ENCODE measurements around the gene CGRRF1.
A peak's percentile ranks its signal among the peaks of the same experiment; 100 is the strongest.

The CGRRF1 gene, protein sequence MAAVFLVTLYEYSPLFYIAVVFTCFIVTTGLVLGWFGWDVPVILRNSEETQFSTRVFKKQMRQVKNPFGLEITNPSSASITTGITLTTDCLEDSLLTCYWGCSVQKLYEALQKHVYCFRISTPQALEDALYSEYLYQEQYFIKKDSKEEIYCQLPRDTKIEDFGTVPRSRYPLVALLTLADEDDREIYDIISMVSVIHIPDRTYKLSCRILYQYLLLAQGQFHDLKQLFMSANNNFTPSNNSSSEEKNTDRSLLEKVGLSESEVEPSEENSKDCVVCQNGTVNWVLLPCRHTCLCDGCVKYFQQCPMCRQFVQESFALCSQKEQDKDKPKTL

DNA sequence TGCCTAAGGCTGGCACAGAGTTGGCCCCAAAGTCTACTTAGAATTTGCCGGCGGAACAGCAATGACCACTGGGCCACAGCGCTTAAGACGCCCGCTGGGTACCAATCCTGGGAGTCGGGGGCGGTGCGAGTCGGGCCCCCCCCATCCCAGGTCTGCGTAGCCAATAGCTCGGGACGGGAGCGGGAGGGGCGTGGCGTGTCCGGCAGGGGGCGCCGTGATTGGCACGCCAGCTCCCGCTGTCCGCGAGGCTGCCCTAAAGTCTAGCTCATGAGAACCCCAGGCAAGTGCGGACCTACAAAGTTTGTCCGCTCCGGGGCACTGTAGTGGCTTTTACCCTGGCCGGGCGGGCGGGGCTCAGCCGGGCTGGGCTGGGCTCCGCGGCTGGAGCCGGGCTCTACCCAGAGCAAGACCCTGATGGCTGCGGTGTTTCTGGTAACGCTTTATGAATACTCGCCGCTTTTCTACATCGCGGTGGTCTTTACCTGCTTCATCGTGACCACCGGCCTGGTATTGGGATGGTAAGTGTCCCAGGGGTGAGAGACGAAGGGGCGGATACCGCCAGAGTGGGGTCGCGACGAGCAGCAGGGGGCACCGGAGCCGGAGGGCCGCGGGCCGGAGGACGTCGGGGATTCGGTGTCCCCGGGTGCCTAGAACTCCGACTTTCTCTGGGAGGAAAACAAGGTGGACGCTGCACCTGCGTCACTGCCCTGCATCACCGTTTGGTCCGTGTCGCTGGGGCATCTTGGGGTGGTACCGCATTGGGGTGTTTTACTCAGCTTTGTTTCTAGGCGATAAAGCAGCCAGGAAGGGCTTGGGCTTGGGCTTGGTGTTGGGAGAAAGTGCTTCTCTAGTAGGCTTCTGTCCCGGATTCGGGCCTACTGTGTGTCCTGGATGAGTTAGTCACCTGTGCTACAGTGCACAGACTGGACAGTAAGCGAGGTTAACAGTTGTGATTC is at the start of gene CGRRF1:
Gene CGRRF1 (plus strand): TSS at position 361 of the 956 bp plus-strand sequence. CDS start 54 bp downstream, at position 415.
- intact Hi-C loops (cut with micrococcal nuclease) = loop anchor here (1.0 kb wide), 1 partner anchor 21 kb away; no protein-coding TSS in a partner anchor
- Mint-ChIP-seq H3K9me3 (no peaks in the 10 kb centered on the region), H3K27me3 (no peaks in the 10 kb centered on the region), H3K4me1 (ENCODE audit: low read depth) (peaks cover 29% of the 10 kb centered on the region), H3K27ac (peak within 1 kb of the TSS; percentile 95), H3K4me3 (peak within 1 kb of the TSS; percentile 99), H3K36me3 (ENCODE audit: low read depth) (peaks cover 19% of the 10 kb centered on the region)

DNA sequence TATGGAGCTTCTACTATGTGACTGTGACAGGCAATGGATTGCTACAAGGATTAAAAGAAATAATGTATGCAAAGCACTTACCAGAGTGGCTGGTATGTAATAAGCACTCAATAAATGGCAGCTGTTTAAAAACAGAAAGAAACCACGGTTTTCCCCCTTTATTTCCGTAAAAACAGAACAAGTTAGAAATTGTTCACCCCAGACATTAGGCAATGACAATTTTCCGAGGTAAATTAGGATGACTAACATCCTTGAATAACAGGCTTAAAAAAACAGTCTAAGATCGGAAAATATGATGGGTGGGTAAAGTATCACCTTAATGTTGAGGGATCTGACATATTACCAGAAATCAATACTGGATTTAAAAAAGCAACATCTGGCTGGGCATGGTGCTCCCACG is 47.7 kb upstream of the CGRRF1 start:
- no peak overlapping the region for H3K27ac Mint-ChIP-seq
- H3K27me3 Mint-ChIP-seq = no peaks in the 10 kb centered on the region
- no peak overlapping the region for H3K4me3 Mint-ChIP-seq
- peaks cover 19% of the 10 kb centered on the region for H3K9me3 Mint-ChIP-seq
- peaks cover under 1% of the 10 kb centered on the region for H3K36me3 Mint-ChIP-seq (ENCODE audit: low read depth)
- intact Hi-C loops (cut with micrococcal nuclease) = no loop called here
- H3K4me1 Mint-ChIP-seq (ENCODE audit: low read depth) = peaks cover 6% of the 10 kb centered on the region

DNA sequence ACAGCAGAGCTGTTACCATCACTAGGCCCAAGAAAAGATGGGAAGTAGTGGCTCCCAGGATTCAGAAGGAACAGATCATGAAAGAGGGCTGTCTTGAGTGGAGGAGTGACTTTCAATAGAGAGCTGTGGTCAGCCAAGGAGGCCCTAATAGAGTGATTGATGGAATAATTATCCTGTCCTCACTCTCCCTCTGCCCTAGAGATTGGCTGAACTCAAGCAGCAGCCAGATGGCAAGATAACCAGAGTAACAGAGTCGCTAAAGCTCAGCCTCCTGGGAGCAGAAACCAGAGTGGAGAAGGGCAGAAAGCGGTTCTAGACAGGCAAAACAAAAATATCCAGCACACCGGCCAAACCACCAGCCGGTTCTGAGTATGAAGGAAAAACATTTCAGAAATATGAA is 44.1 kb upstream of the CGRRF1 start:
- Mint-ChIP-seq H3K9me3 (peaks cover 18% of the 10 kb centered on the region), H3K36me3 (ENCODE audit: low read depth) (peaks cover 26% of the 10 kb centered on the region), H3K4me1 (ENCODE audit: low read depth) (peaks cover 6% of the 10 kb centered on the region), H3K27me3 (no peaks in the 10 kb centered on the region), H3K27ac (no peak overlapping the region), H3K4me3 (no peak overlapping the region)
- intact Hi-C loops (cut with micrococcal nuclease) = no loop called here

DNA sequence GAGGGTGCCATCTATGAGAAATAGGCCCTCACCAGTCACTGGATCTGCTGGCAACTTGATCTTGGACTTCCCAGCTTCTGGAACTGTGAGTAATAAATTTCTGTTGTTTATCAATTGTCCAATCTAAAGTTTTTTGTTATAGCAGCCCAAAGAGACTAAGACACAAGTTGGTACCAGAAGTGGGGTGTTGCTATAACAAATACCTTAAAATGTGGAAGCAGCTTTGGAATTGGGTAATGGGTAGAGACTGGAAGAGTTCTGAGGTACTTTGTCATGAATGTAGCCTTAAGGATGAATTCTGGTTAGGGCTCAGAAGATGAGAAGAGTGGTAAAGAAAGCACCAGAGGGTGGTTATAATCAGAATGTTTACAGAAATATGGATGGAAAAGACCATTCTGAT is 42.4 kb upstream of the CGRRF1 start:
- peaks cover 18% of the 10 kb centered on the region for H3K9me3 Mint-ChIP-seq
- no peaks in the 10 kb centered on the region for H3K27me3 Mint-ChIP-seq
- intact Hi-C loops (cut with micrococcal nuclease) = no loop called here
- H3K36me3 Mint-ChIP-seq (ENCODE audit: low read depth) = peaks cover 42% of the 10 kb centered on the region
- no peak overlapping the region for H3K4me3 Mint-ChIP-seq
- no peak overlapping the region for H3K27ac Mint-ChIP-seq
- peaks cover 6% of the 10 kb centered on the region for H3K4me1 Mint-ChIP-seq (ENCODE audit: low read depth)

DNA sequence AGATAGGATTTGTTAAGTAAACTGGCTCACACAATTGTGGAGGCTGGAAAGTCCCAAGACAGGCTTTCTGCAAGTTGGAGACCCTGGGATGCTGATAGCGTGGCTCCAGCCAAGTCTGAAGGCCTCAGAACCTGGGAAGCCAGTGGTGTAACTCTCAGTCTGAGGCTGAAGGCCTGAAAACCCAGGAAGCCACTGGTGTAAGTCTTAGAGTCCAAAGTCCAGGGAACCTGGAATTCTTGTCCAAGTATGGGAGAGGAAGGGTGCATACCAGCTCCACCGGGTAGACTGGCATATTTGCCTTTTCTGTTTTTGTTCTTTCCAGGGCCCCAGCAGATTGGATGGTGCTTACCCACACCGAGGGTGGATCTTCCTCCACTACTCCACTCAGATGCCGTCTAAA is 39.0 kb upstream of the CGRRF1 start:
- intact Hi-C loops (cut with micrococcal nuclease) = no loop called here
- Mint-ChIP-seq H3K4me3 (no peak overlapping the region), H3K27me3 (no peaks in the 10 kb centered on the region), H3K9me3 (peaks cover 18% of the 10 kb centered on the region), H3K4me1 (ENCODE audit: low read depth) (no peaks in the 10 kb centered on the region), H3K36me3 (ENCODE audit: low read depth) (peaks cover 75% of the 10 kb centered on the region), H3K27ac (no peak overlapping the region)

DNA sequence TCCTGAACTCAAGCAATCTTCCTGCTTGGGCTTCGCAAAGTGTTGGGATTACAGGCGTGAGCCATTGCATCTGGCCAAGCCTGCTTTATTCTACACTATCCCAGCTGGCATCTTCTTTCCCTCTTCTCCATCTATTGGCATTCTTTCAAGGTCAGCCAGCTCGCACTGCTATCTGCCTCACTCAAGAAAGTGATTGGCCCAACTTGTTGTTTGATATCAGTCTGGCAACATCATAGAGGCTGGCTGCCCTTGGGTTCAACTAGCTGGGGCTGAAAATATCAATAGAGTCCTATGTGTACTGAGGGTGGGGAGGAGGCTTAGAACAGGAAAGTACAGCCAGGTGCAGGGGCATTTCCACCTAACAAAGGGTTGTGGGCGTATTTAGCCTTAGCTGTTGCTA is 38.1 kb upstream of the CGRRF1 start:
- Mint-ChIP-seq H3K4me1 (ENCODE audit: low read depth) (peaks cover 6% of the 10 kb centered on the region), H3K4me3 (no peak overlapping the region), H3K27ac (no peak overlapping the region), H3K36me3 (ENCODE audit: low read depth) (peaks cover 84% of the 10 kb centered on the region), H3K27me3 (no peaks in the 10 kb centered on the region), H3K9me3 (peaks cover 18% of the 10 kb centered on the region)
- intact Hi-C loops (cut with micrococcal nuclease) = no loop called here

DNA sequence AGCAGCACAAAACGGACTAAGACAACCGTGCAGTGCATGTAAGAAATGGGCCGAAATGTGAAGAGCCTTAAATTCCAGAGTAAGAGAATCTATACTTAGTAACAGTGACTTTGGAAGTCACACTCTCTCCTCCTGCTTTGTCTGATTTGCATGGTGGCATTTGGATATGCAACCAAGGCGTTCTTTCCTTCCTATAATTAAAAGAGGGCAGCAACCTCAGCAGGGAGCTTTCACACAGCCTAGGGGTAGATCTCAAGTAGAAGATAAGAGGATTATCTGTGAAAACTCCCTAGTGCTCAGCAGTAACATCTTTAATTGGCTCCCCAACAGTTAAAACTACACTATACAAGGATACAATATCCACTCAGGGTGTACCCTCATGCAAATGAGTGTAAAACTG is 37.4 kb upstream of the CGRRF1 start:
- Mint-ChIP-seq H3K9me3 (peaks cover 13% of the 10 kb centered on the region), H3K27me3 (no peaks in the 10 kb centered on the region), H3K36me3 (ENCODE audit: low read depth) (peaks cover 83% of the 10 kb centered on the region), H3K27ac (no peak overlapping the region), H3K4me1 (ENCODE audit: low read depth) (peaks cover 6% of the 10 kb centered on the region), H3K4me3 (no peak overlapping the region)
- intact Hi-C loops (cut with micrococcal nuclease) = no loop called here

DNA sequence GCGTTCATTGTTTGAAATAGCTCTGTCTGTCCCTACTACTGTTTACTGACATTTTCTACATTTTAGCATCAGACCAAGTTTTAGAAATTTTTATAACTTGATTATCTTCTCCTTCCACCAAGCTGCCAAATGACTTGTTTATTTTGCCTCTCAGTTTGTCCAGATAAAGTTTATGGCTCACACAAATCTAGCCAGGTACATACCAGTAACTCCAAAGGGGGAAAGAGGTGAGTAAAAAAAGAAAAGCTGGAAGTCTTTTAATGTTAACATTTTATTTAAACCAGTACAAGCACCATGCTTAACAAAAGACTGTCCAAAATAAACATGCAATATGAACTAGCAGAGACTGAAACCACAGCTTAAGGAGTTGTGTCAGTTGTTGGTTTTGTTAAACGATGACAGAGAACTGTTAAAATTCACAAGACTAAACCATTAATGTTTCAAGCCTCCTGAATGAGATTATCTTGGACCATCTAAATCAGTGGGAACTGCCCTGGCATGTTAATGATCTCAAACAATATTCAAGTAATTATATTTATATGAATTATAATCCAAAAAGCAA is 35.4 kb upstream of the CGRRF1 start:
- peaks cover 6% of the 10 kb centered on the region for H3K4me1 Mint-ChIP-seq (ENCODE audit: low read depth)
- no peak overlapping the region for H3K4me3 Mint-ChIP-seq
- H3K27me3 Mint-ChIP-seq = no peaks in the 10 kb centered on the region
- H3K36me3 Mint-ChIP-seq (ENCODE audit: low read depth) = peaks cover 81% of the 10 kb centered on the region
- intact Hi-C loops (cut with micrococcal nuclease) = no loop called here
- no peaks in the 10 kb centered on the region for H3K9me3 Mint-ChIP-seq
- no peak overlapping the region for H3K27ac Mint-ChIP-seq

DNA sequence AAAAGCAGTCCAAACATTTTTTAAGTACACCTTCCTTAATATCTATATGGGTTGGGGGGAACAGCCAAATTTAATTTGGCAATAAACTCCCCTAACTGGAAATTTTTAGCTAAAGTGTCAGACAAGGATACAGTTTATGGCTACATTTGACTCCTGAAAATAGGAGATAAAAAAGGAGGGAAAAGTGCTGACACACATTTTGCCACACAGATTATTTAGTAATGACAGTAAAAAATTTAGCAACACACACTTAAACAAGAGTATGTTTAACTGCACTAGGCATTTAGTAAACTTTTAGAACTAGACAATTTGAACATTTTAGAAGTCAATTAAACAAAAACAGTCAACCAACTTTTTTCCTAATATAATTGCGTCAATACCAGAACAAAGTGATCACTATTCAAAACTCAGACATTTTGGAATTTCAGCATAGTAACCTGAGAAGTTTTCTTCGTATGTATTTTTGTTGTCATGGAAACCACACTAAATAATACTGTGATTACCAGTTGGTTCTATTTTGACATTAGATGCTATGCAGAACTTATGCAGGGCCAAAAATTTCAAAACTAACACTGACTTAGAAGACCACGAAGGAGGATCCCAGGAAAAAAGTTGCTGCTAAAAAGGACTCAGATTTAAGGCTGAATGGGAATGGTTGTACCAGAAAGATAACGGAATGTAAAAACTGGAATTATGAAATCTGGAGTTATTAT is 34.4 kb upstream of the CGRRF1 start:
- no peak overlapping the region for H3K27ac Mint-ChIP-seq
- H3K4me1 Mint-ChIP-seq (ENCODE audit: low read depth) = peaks cover 6% of the 10 kb centered on the region
- no peak overlapping the region for H3K4me3 Mint-ChIP-seq
- no peaks in the 10 kb centered on the region for H3K9me3 Mint-ChIP-seq
- intact Hi-C loops (cut with micrococcal nuclease) = no loop called here
- no peaks in the 10 kb centered on the region for H3K27me3 Mint-ChIP-seq
- peaks cover 89% of the 10 kb centered on the region for H3K36me3 Mint-ChIP-seq (ENCODE audit: low read depth)

DNA sequence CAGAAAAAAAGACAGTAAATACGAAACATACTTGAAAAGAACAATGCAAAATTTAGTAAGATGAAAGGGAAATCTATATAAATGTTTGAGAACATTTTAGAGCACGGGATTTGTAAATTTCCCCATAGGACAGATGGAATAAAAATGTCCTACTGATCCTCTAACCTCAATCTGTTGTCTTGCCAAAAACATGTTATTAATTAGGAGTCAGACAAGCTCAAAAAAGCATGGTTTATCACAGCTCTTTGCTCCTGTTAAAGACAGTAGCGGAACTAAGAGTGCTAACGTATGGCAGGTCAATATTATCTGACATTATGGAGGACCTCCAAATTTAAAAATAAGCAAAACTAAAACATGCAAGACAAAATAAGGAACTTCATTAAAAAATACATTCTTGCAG is 33.8 kb upstream of the CGRRF1 start:
- no peak overlapping the region for H3K27ac Mint-ChIP-seq
- intact Hi-C loops (cut with micrococcal nuclease) = no loop called here

DNA sequence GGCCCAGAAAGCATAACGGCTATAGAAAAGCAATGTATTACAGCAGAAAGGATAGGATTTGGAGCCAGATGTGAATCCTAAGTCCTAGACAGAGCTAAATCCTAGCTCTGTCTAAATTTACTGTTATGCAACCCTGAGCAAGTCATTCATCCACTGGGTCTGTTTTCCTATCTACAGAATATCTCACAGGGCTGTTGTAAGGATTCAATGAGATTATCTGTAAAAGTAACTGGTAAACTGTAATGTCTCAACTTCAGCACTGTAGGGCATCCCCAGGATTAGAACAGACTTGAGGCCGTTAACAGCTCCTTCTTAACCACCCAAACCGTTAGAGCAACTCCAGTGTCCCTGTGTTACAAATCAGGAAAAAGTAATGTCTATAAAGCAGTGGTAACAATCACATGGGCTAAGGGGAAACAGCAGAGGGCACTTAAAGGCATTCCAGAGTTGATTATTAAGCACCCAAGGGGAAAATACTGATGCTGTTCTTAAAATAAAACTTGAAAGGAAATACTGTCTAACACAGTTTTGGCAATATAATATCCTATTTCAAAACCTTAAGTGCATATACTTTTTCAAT is 31.0 kb upstream of the CGRRF1 start:
- Mint-ChIP-seq H3K4me1 (ENCODE audit: low read depth) (peaks cover 17% of the 10 kb centered on the region), H3K27ac (no peak overlapping the region), H3K27me3 (no peaks in the 10 kb centered on the region), H3K9me3 (no peaks in the 10 kb centered on the region), H3K4me3 (no peak overlapping the region), H3K36me3 (ENCODE audit: low read depth) (peaks cover 77% of the 10 kb centered on the region)
- intact Hi-C loops (cut with micrococcal nuclease) = no loop called here

More for the DNA sequence above, 33.8 kb upstream of the CGRRF1 start:
- Mint-ChIP-seq H3K36me3 (ENCODE audit: low read depth) (peaks cover 89% of the 10 kb centered on the region), H3K4me1 (ENCODE audit: low read depth) (peaks cover 6% of the 10 kb centered on the region), H3K9me3 (no peaks in the 10 kb centered on the region), H3K4me3 (no peak overlapping the region), H3K27me3 (no peaks in the 10 kb centered on the region)

DNA sequence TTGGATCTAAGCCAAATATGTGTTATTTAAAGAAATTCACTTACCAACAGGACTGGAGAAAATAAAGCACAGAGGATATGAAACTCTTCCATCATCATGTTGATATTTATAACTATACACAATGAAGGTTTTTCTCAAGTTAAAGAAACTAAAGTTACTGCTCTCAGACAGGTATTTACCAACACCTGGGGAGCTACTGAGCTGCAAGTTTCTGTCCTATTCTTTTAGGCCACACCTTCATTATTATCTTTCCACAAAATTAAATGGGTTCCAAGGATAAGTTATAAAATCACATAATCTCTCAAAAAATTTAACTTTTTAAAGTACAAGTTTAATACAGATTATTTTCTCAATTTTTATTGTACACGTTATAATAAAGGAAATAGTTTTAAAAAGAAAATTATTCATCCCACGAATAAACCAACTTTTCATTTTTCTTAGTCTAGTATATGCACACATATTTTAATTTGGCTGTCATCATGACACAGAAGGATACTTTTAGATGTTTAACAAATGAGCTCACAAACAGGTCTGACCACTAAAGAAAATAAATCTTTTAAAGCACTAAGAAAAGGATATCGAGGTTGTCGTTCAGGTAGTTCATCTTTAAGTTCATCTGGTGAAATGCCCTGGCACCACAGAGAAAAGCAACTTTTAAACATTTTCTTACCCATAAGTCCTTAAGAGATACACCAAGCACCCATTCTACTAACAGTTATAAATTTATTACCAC is 28.7 kb upstream of the CGRRF1 start:
- Mint-ChIP-seq H3K36me3 (ENCODE audit: low read depth) (peaks cover 58% of the 10 kb centered on the region), H3K9me3 (no peaks in the 10 kb centered on the region), H3K4me1 (ENCODE audit: low read depth) (peaks cover 39% of the 10 kb centered on the region), H3K27me3 (no peaks in the 10 kb centered on the region), H3K4me3 (no peak overlapping the region), H3K27ac (no peak overlapping the region)
- intact Hi-C loops (cut with micrococcal nuclease) = no loop called here

DNA sequence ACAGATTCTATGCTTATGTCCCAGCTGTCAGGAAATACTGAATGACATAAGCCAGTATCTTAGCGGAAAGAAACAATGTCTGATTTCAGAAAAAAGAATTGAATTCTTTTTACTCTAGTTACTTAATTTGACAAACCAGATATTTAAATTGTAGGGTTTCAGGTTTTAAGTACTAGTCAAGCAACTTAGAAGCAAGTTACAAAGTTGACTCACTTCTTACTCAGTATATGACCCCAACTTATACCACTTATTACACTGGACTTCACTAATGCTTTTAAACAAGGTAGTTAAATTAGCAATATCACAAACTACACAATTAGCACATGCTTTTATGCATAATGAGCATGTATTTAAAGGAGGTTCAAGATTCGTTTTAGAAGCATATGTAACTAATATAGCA is 28.0 kb upstream of the CGRRF1 start:
- Mint-ChIP-seq H3K36me3 (ENCODE audit: low read depth) (peaks cover 58% of the 10 kb centered on the region), H3K4me1 (ENCODE audit: low read depth) (peaks cover 40% of the 10 kb centered on the region), H3K9me3 (no peaks in the 10 kb centered on the region), H3K27ac (no peak overlapping the region), H3K27me3 (no peaks in the 10 kb centered on the region), H3K4me3 (no peak overlapping the region)
- intact Hi-C loops (cut with micrococcal nuclease) = no loop called here

All from dendritic cell treated with granulocyte-macrophage colony-stimulating factor and Interleukin-4, amounts not matched to agents 40 ng/mL and 50 ng/mL, for 4 days (primary cell).